ENCODE data around the gene TRIM43.
"Not testable (repeated sequence)": the region's sequence is repeated elsewhere in the genome, so short reads cannot be mapped to it uniquely, and the experiment has no call there.

TRIM43 gene

GRCh38 chr2:95573866-95574265 lies 17.9 kb upstream of the TRIM43 start:
- H3K9me3 ChIP-seq (ENCODE audit: control insufficient read depth, insufficient read depth, low read length) = no peaks in the 10 kb centered on the region
- H3K4me2 ChIP-seq (ENCODE audit: low read length) = no peak overlapping the region
- H3K79me2 ChIP-seq (ENCODE audit: control insufficient read depth, low read length) = no peaks in the 10 kb centered on the region
- no peaks in the 10 kb centered on the region for H3F3A ChIP-seq (ENCODE audit: control insufficient read depth, insufficient read depth)
- H4K20me1 ChIP-seq (ENCODE audit: control insufficient read depth, insufficient read depth, low read depth, low read length) = no peaks in the 10 kb centered on the region
- H3K9me2 ChIP-seq (replicated peaks; ENCODE audit: control insufficient read depth, low read length) = no peaks in the 10 kb centered on the region
- H3K4me3 ChIP-seq (ENCODE audit: low read length) = no peak overlapping the region
- no peaks in the 10 kb centered on the region for H3K36me3 ChIP-seq (ENCODE audit: control insufficient read depth, low read length)
- H3K4me1 ChIP-seq (ENCODE audit: control insufficient read depth, low read length) = no peaks in the 10 kb centered on the region
- peaks cover 6% of the 10 kb centered on the region for H3K27me3 ChIP-seq (ENCODE audit: control insufficient read depth, low read length)
- TF ChIP-seq EZH2phosphoT487 (IDR thresholded peaks at IDR 0.05; ENCODE audit: borderline replicate concordance, low read length) (no peak), CTCF (IDR thresholded peaks at IDR 0.05; ENCODE audit: low read depth, low read length, poor library complexity, severe bottlenecking) (no peak)
- no peak overlapping the region for H3K27ac ChIP-seq (ENCODE audit: low read depth, low read length)

DNA sequence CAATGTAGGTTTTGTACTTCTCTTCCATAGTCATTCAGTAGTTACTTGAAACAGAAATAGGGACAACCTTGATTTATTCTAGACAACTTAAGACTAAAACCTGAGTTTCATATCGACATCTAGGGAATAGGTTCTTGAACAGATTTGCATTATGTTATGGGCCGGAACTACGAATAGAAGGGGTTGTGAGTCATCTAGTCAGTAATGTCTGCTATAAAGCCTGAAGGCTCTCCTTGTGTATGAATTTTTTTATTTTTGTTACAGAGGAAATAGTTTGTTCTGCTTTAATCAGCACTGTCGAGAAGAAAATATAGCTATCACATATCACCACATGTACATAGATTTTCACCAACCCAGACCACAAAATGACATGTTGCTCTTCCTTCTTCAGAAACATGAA lies 17.3 kb upstream of the TRIM43 start:
- no peaks in the 10 kb centered on the region for H3K4me1 ChIP-seq (ENCODE audit: control insufficient read depth, low read length)
- no peaks in the 10 kb centered on the region for H3K36me3 ChIP-seq (ENCODE audit: control insufficient read depth, low read length)
- no peaks in the 10 kb centered on the region for H3K9me2 ChIP-seq (replicated peaks; ENCODE audit: control insufficient read depth, low read length)
- H3F3A ChIP-seq (ENCODE audit: control insufficient read depth, insufficient read depth) = no peaks in the 10 kb centered on the region
- H3K27me3 ChIP-seq (ENCODE audit: control insufficient read depth, low read length) = peaks cover 6% of the 10 kb centered on the region
- no peak overlapping the region for H3K27ac ChIP-seq (ENCODE audit: low read depth, low read length)
- TF ChIP-seq EZH2phosphoT487 (IDR thresholded peaks at IDR 0.05; ENCODE audit: borderline replicate concordance, low read length) = no peak
- no peak for TF ChIP-seq CTCF (IDR thresholded peaks at IDR 0.05; ENCODE audit: low read depth, low read length, poor library complexity, severe bottlenecking)
- no peak overlapping the region for H3K4me3 ChIP-seq (ENCODE audit: low read length)
- H3K4me2 ChIP-seq (ENCODE audit: low read length) = no peak overlapping the region
- no peaks in the 10 kb centered on the region for H3K9me3 ChIP-seq (ENCODE audit: control insufficient read depth, insufficient read depth, low read length)
- no peaks in the 10 kb centered on the region for H3K79me2 ChIP-seq (ENCODE audit: control insufficient read depth, low read length)
- H4K20me1 ChIP-seq (ENCODE audit: control insufficient read depth, insufficient read depth, low read depth, low read length) = no peaks in the 10 kb centered on the region

- Histone ChIP-seq H3K4me2 (ENCODE audit: low read length) (no peak overlapping the region), H3K79me2 (ENCODE audit: control insufficient read depth, low read length) (no peaks in the 10 kb centered on the region)
- TF ChIP-seq CTCF (IDR thresholded peaks at IDR 0.05; ENCODE audit: low read depth, low read length, poor library complexity, severe bottlenecking) (no peak), EZH2phosphoT487 (IDR thresholded peaks at IDR 0.05; ENCODE audit: borderline replicate concordance, low read length) (no peak)
Observed at GRCh38 chr2:95575857-95576256, 15.9 kb upstream of the TRIM43 start.

GRCh38 chr2:95578539-95578938 lies 13.3 kb upstream of the TRIM43 start:
- no peaks in the 10 kb centered on the region for H3F3A ChIP-seq (ENCODE audit: control insufficient read depth, insufficient read depth)
- no peaks in the 10 kb centered on the region for H3K36me3 ChIP-seq (ENCODE audit: control insufficient read depth, low read length)
- no peaks in the 10 kb centered on the region for H3K9me2 ChIP-seq (replicated peaks; ENCODE audit: control insufficient read depth, low read length)
- TF ChIP-seq CTCF (IDR thresholded peaks at IDR 0.05; ENCODE audit: low read depth, low read length, poor library complexity, severe bottlenecking) (no peak), EZH2phosphoT487 (IDR thresholded peaks at IDR 0.05; ENCODE audit: borderline replicate concordance, low read length) (no peak)
- peaks cover 6% of the 10 kb centered on the region; the same call in 1 of the 2 replicates for H3K27me3 ChIP-seq (ENCODE audit: control insufficient read depth, low read length)
- H3K9me3 ChIP-seq (ENCODE audit: control insufficient read depth, insufficient read depth, low read length) = no peaks in the 10 kb centered on the region
- no peak overlapping the region for H3K27ac ChIP-seq (ENCODE audit: low read depth, low read length)
- H4K20me1 ChIP-seq (ENCODE audit: control insufficient read depth, insufficient read depth, low read depth, low read length) = no peaks in the 10 kb centered on the region
- no peak overlapping the region for H3K4me3 ChIP-seq (ENCODE audit: low read length)
- no peak overlapping the region for H3K4me2 ChIP-seq (ENCODE audit: low read length)
- H3K79me2 ChIP-seq (ENCODE audit: control insufficient read depth, low read length) = no peaks in the 10 kb centered on the region
- H3K4me1 ChIP-seq (ENCODE audit: control insufficient read depth, low read length) = no peaks in the 10 kb centered on the region

More at GRCh38 chr2:95575857-95576256, 15.9 kb upstream of the TRIM43 start:
- Histone ChIP-seq H3K9me2 (replicated peaks; ENCODE audit: control insufficient read depth, low read length) (no peaks in the 10 kb centered on the region), H3K27ac (ENCODE audit: low read depth, low read length) (no peak overlapping the region), H3K4me1 (ENCODE audit: control insufficient read depth, low read length) (no peaks in the 10 kb centered on the region), H3K4me3 (ENCODE audit: low read length) (no peak overlapping the region), H4K20me1 (ENCODE audit: control insufficient read depth, insufficient read depth, low read depth, low read length) (no peaks in the 10 kb centered on the region), H3K27me3 (ENCODE audit: control insufficient read depth, low read length) (peaks cover 6% of the 10 kb centered on the region), H3F3A (ENCODE audit: control insufficient read depth, insufficient read depth) (no peaks in the 10 kb centered on the region), H3K36me3 (ENCODE audit: control insufficient read depth, low read length) (no peaks in the 10 kb centered on the region), H3K9me3 (ENCODE audit: control insufficient read depth, insufficient read depth, low read length) (no peaks in the 10 kb centered on the region)

- not testable (repeated sequence) for H3K9me3 ChIP-seq (ENCODE audit: control insufficient read depth, insufficient read depth, low read length); H3K4me2 ChIP-seq (ENCODE audit: low read length); H3K27me3 ChIP-seq (ENCODE audit: control insufficient read depth, low read length); H3K36me3 ChIP-seq (ENCODE audit: control insufficient read depth, low read length); H4K20me1 ChIP-seq (ENCODE audit: control insufficient read depth, insufficient read depth, low read depth, low read length); H3K27ac ChIP-seq (ENCODE audit: low read depth, low read length); H3K4me3 ChIP-seq (ENCODE audit: low read length); H3F3A ChIP-seq (ENCODE audit: control insufficient read depth, insufficient read depth); H3K4me1 ChIP-seq (ENCODE audit: control insufficient read depth, low read length); H3K79me2 ChIP-seq (ENCODE audit: control insufficient read depth, low read length); H3K9me2 ChIP-seq (replicated peaks; ENCODE audit: control insufficient read depth, low read length)
Observed at GRCh38 chr2:95583545-95583944, 8.3 kb upstream of the TRIM43 start.

Measured in DOHH2 (cell line).